HCT116 (cell line): ENCODE results near the gene RNF112. TPM values are rescaled to one million over a fixed set of nuclear protein-coding genes. Genes with fewer than 3 reads are reported as not detected.

Experiments used
- ATAC-seq: fragments of 200-7000 bp; cut with Tn5 transposase; 2 replicates; pipeline ENCODE4 v1.9.1; 2020; ENCODE audit warnings: mild to moderate bottlenecking, moderate library complexity
- BruUV-seq: library from RNA; stranded (reverse); fragments of 400-500 nt; replicated peaks from 2 replicates; lab custom pipeline; 2021; lab: Mats Ljungman, UMichigan
- CTCF ChIA-PET: fragments of 300-600 bp; sonication (Branson Sonifier 250); formaldehyde crosslinking; loops from one replicate; lab custom pipeline; 2021; ENCODE audit warnings: antibody characterized with exemption; lab: Charles Lee
- POLR2A ChIA-PET: fragments of 300-600, 350-600 bp; sonication (Branson Sonifier 250); formaldehyde crosslinking; loops from one replicate; lab custom pipeline; 2021; ENCODE audit warnings: antibody characterized with exemption; lab: Charles Lee
- RAD21 ChIA-PET, 2 experiments: fragments of 300-600 bp; sonication (Branson Sonifier 250); formaldehyde crosslinking; loops; one replicate each; lab custom pipeline; 2023; ENCODE audit warnings: low total read pairs in 2 of 2; ENCODE audit not compliant: uncharacterized antibody in 2 of 2, unreplicated experiment in 2 of 2, low non-redundant PET in 1 of 2; lab: Charles Lee
- DNase-seq: peaks from one replicate; pipeline ENCODE4 v3.0.0-alpha.2; 2010; ENCODE audit warnings: low read depth, low spot score
- H2AFZ ChIP-seq: fragments of 200-600 bp; shearing (Covaris generic), sonication (generic); 2 replicates; pipeline ENCODE4 v1.6.1; 2017; ENCODE audit warnings: low read depth, mixed run types, mixed read lengths, antibody characterized with exemption, low read length; ENCODE audit not compliant: poor library complexity, severe bottlenecking
- H3K27ac ChIP-seq: 2 replicates; pipeline ENCODE4 v1.5.1; 2012; ENCODE audit warnings: low read depth, low read length
- H3K27me3 ChIP-seq: fragments of 200-600 bp; sonication (generic); 2 replicates; pipeline ENCODE4 v1.6.1; 2016; ENCODE audit warnings: mixed run types, low read length, mixed read lengths; ENCODE audit not compliant: insufficient read depth
- H3K36me3 ChIP-seq, 2 experiments: fragments of 200-500 bp in 1 of 2; fragments of 200-600 bp in 1 of 2; sonication (Bioruptor generic) in 1 of 2; sonication (generic) in 1 of 2; 2 replicates each; pipeline versions ENCODE4 v1.5.1 to v1.6.1; 2014 to 2016; ENCODE audit warnings: low read length in 2 of 2, inconsistent platforms in 1 of 2, mixed read lengths in 1 of 2, mixed run types in 1 of 2; ENCODE audit not compliant: insufficient read depth in 2 of 2, control insufficient read depth in 1 of 2
- H3K4me1 ChIP-seq, 2 experiments: fragments of 200-600 bp in 1 of 2; sonication (generic) in 1 of 2; 2 replicates each; pipeline versions ENCODE4 v1.5.1 to v1.6.1; 2012 to 2017; ENCODE audit warnings: low read length in 2 of 2, inconsistent platforms in 1 of 2, mild to moderate bottlenecking in 1 of 2, mixed read lengths in 1 of 2, mixed run types in 1 of 2, moderate library complexity in 1 of 2; ENCODE audit not compliant: insufficient read depth in 2 of 2, control insufficient read depth in 1 of 2
- H3K4me2 ChIP-seq: fragments of 200-600 bp; sonication (generic); 2 replicates; pipeline ENCODE4 v1.6.1; 2017; ENCODE audit warnings: mixed run types, low read length, mixed read lengths
- H3K4me3 ChIP-seq, 2 experiments: fragments of 200-600 bp in 1 of 2; sonication (generic) in 1 of 2; replicated peaks in 1 of 2; 2 replicates each; pipeline ENCODE4 v1.5.1; 2011 to 2016; ENCODE audit warnings: low read length in 2 of 2, control low read depth in 1 of 2, low read depth in 1 of 2, mild to moderate bottlenecking in 1 of 2, mixed read lengths in 1 of 2, mixed run types in 1 of 2
- H3K79me2 ChIP-seq: fragments of 200-600 bp; sonication (generic); 2 replicates; pipeline ENCODE4 v1.6.1; 2017; ENCODE audit warnings: mild to moderate bottlenecking, mixed run types, low read length, moderate library complexity, mixed read lengths; ENCODE audit not compliant: insufficient read depth
- H3K9ac ChIP-seq: fragments of 200-600 bp; sonication (generic); 2 replicates; pipeline ENCODE4 v1.6.1; 2016; ENCODE audit warnings: low read length, mixed read lengths
- H3K9me2 ChIP-seq: fragments of 200-600 bp; sonication (generic), shearing (Covaris generic); 2 replicates; pipeline ENCODE4 v1.6.1; 2017; ENCODE audit warnings: mixed run types, mild to moderate bottlenecking, moderate library complexity; ENCODE audit not compliant: insufficient read depth
- H3K9me3 ChIP-seq, 2 experiments: fragments of 200-500 bp in 1 of 2; fragments of 200-600 bp in 1 of 2; sonication (Bioruptor generic) in 1 of 2; sonication (generic) in 1 of 2; 2 replicates each; pipeline ENCODE4 v1.6.1; 2014 to 2017; ENCODE audit warnings: low read length in 2 of 2, mixed read lengths in 2 of 2, inconsistent platforms in 1 of 2, low read depth in 1 of 2, mild to moderate bottlenecking in 1 of 2, mixed run types in 1 of 2, moderate library complexity in 1 of 2; ENCODE audit not compliant: control insufficient read depth in 1 of 2, insufficient read depth in 1 of 2
- H4K20me1 ChIP-seq: fragments of 200-600 bp; sonication (generic), shearing (Covaris generic); 2 replicates; pipeline ENCODE4 v1.6.1; 2017; ENCODE audit warnings: mixed run types, mild to moderate bottlenecking, moderate library complexity; ENCODE audit not compliant: insufficient read depth
- ATF3 ChIP-seq: IDR thresholded peaks from 2 replicates; pipeline ENCODE4 v1.6.1; 2012
- CBX3 ChIP-seq: IDR thresholded peaks from 2 replicates; pipeline ENCODE4 v1.6.1; 2012; ENCODE audit warnings: low read depth
- CEBPB ChIP-seq: IDR thresholded peaks from 2 replicates; pipeline ENCODE4 v1.6.1; 2012; ENCODE audit warnings: low read depth
- CTCF ChIP-seq, 3 experiments: fragments of 200-600 bp in 1 of 3; sonication (generic) in 1 of 3; IDR thresholded peaks in 2 of 3; conservative IDR thresholded peaks in 1 of 3; 2 replicates each; pipeline ENCODE4 v1.5.1; 2012 to 2017; ENCODE audit warnings: low read depth in 2 of 3, low read length in 2 of 3, antibody characterized with exemption in 1 of 3, borderline replicate concordance in 1 of 3, control low read depth in 1 of 3, mild to moderate bottlenecking in 1 of 3, mixed read lengths in 1 of 3, mixed run types in 1 of 3, moderate library complexity in 1 of 3; ENCODE audit not compliant: insufficient read depth in 1 of 3
- EGR1 ChIP-seq: IDR thresholded peaks from 2 replicates; pipeline ENCODE4 v1.6.1; 2012; ENCODE audit warnings: low read depth
- ELF1 ChIP-seq: IDR thresholded peaks from 2 replicates; pipeline ENCODE4 v1.6.1; 2012; ENCODE audit warnings: low read depth, borderline replicate concordance
- EZH2 ChIP-seq: fragments of 200-600 bp; sonication (generic); IDR thresholded peaks from 2 replicates; pipeline ENCODE4 v1.6.1; 2017; ENCODE audit warnings: antibody characterized with exemption, mixed run types
- EZH2phosphoT487 ChIP-seq: fragments of 200-600 bp; IDR thresholded peaks from 2 replicates; pipeline ENCODE4 v1.6.1; 2018; ENCODE audit warnings: antibody characterized with exemption, borderline replicate concordance
- FOSL1 ChIP-seq: IDR thresholded peaks from 2 replicates; pipeline ENCODE4 v1.6.1; 2012; ENCODE audit warnings: low read depth
- JUND ChIP-seq: IDR thresholded peaks from 2 replicates; pipeline ENCODE4 v1.6.1; 2012
- MAX ChIP-seq: IDR thresholded peaks from 2 replicates; pipeline ENCODE4 v1.6.1; 2012
- POLR2A ChIP-seq: IDR thresholded peaks from 2 replicates; pipeline ENCODE4 v1.7.0; 2011; ENCODE audit warnings: borderline replicate concordance; ENCODE audit not compliant: insufficient read depth, insufficient read length; ENCODE audit errors: extremely low read depth
- REST ChIP-seq: IDR thresholded peaks from 2 replicates; pipeline ENCODE4 v1.6.1; 2012; ENCODE audit warnings: low read depth
- SIN3A ChIP-seq: IDR thresholded peaks from 2 replicates; pipeline ENCODE4 v1.6.1; 2012; ENCODE audit warnings: low read depth
- TCF7L2 ChIP-seq: IDR thresholded peaks from 2 replicates; pipeline ENCODE4 v1.7.0; 2011; ENCODE audit warnings: borderline replicate concordance, inconsistent platforms; ENCODE audit not compliant: insufficient read depth, insufficient read length; ENCODE audit errors: extremely low read depth
- YY1 ChIP-seq: IDR thresholded peaks from 2 replicates; pipeline ENCODE4 v1.6.1; 2011; ENCODE audit warnings: low read length, low read depth, moderate library complexity, mild to moderate bottlenecking; ENCODE audit not compliant: insufficient replicate concordance; ENCODE audit errors: extremely low read depth
- ZBTB33 ChIP-seq: IDR thresholded peaks from 2 replicates; pipeline ENCODE4 v1.6.1; 2011; ENCODE audit warnings: mild to moderate bottlenecking, low read length, moderate library complexity; ENCODE audit not compliant: insufficient replicate concordance; ENCODE audit errors: extremely low read depth
- ZNF274 ChIP-seq: fragments of 200-500 bp; sonication (Bioruptor generic); IDR thresholded peaks from 2 replicates; pipeline ENCODE4 v1.6.1; 2014; ENCODE audit warnings: mild to moderate bottlenecking, low read depth, low read length, inconsistent platforms
- intact Hi-C: fragments of 100-400 bp; cut with micrococcal nuclease; formaldehyde crosslinking; loops from 2 replicates; pipeline ENCODE4 v1.10.0; 2022
- total RNA-seq: library from RNA; stranded (reverse); gene quantifications from one replicate; pipeline ENCODE4 v1.2.1, GENCODE V29; 2021; ENCODE audit not compliant: unreplicated experiment

Gene RNF112
- total RNA-seq, 1 experiment from 2014 or later = 0.98 TPM

- Histone ChIP-seq H3K4me2 (no peak within 1 kb of the TSS), H3K4me1 (peaks cover 0 to 20% of the 10 kb centered on the region in 2 experiments; a peak in 2 of 4 replicates), H4K20me1 (no peaks in the 10 kb centered on the region), H3K79me2 (no peaks in the 10 kb centered on the region), H2AFZ (no peak within 1 kb of the TSS), H3K36me3 (peaks cover 5 to 9% of the 10 kb centered on the region in 2 experiments; a peak in 2 of 4 replicates), H3K4me3 (no peak within 1 kb of the TSS), H3K9me2 (no peaks in the 10 kb centered on the region), H3K9me3 (no peaks in the 10 kb centered on the region), H3K27ac (no peak within 1 kb of the TSS), H3K27me3 (no peaks in the 10 kb centered on the region), H3K9ac (no peak within 1 kb of the TSS)
- ChIA-PET RAD21 (no interaction called here), POLR2A (interaction anchor here (1.0 to 2.3 kb wide), 2 partner anchors 9 kb away, joined by 4 to 13 read pairs; partner anchors contain the start of gene MAPK7), CTCF (no interaction called here)
- intact Hi-C loops = no loop called here
- BruUV-seq = no TSS peak
- DNase-seq (no peak), ATAC-seq (no peak; the same call in 1 of the 2 replicates)
- no peak for TF ChIP-seq JUND
- no peak for TF ChIP-seq ELF1
- TF ChIP-seq SIN3A = no peak
- TF ChIP-seq REST = no peak
- no peak for TF ChIP-seq CEBPB
- TF ChIP-seq CBX3 = no peak
- no peak for TF ChIP-seq MAX
- TF ChIP-seq EGR1 = no peak
- no peak for TF ChIP-seq ZBTB33
- TF ChIP-seq EZH2phosphoT487 = no peak
- TF ChIP-seq ATF3 = no peak
- no peak for TF ChIP-seq TCF7L2
- TF ChIP-seq CTCF (IDR thresholded peaks at IDR 0.05 in 2 of 3, conservative IDR thresholded peaks at IDR 0.05 in 1 of 3; ENCODE audit: borderline replicate concordance in 1 of 3, insufficient read depth in 1 of 3, low read depth in 2 of 3, low read length in 2 of 3) = no peak
- TF ChIP-seq POLR2A = no peak
- no peak for TF ChIP-seq YY1
- no peak for TF ChIP-seq ZNF274
- no peak for TF ChIP-seq FOSL1
- no peak for TF ChIP-seq EZH2
Measured at GRCh38 chr17:19386974-19387920, 23.8 kb upstream of the RNF112 start, which contains the start of gene MFAP4. MFAP4 (minus strand) TSS chr17:19387190; CDS start chr17:19387155, 35 bp downstream.
